Activated B cell treated with CpG ODN at 0.5 μM for 24 hours (primary cell): Measurements from ENCODE around the gene NEUROG1. TPM values are rescaled to one million over a fixed set of nuclear protein-coding genes. Genes with fewer than 3 reads are reported as not detected.

Experiments
- ATAC-seq: fragments of 200-7000 bp; cut with Tn5 transposase; one replicate; pipeline ENCODE4 v1.10.0; 2021; ENCODE audit warnings: low read depth, mild to moderate bottlenecking, moderate library complexity
- CTCF ChIA-PET: fragments of 350-600 bp; sonication (Branson Sonifier 250); formaldehyde crosslinking; loops from one replicate; lab custom pipeline; 2021; ENCODE audit warnings: antibody characterized with exemption; lab: Charles Lee
- POLR2A ChIA-PET: fragments of 350-600 bp; sonication (Branson Sonifier 250); formaldehyde crosslinking; loops from one replicate; lab custom pipeline; 2021; ENCODE audit warnings: antibody characterized with exemption; lab: Charles Lee
- DNase-seq: peaks from one replicate; pipeline ENCODE4 v3.0.0; 2022
- H3K27ac Mint-ChIP-seq: one replicate; pipeline ENCODE4 v1.8.0; 2020; ENCODE audit warnings: mixed read lengths
- H3K27me3 Mint-ChIP-seq: one replicate; pipeline ENCODE4 v1.8.0; 2021; ENCODE audit warnings: mixed read lengths
- H3K36me3 Mint-ChIP-seq: one replicate; pipeline ENCODE4 v1.8.0; 2021; ENCODE audit warnings: low read depth, mixed read lengths
- H3K4me1 Mint-ChIP-seq: one replicate; pipeline ENCODE4 v1.8.0; 2021; ENCODE audit warnings: mixed read lengths
- H3K4me3 Mint-ChIP-seq: one replicate; pipeline ENCODE4 v1.8.0; 2020; ENCODE audit warnings: mild to moderate bottlenecking, mixed read lengths
- H3K9me3 Mint-ChIP-seq: one replicate; pipeline ENCODE4 v1.8.0; 2020; ENCODE audit warnings: mixed read lengths
- intact Hi-C: fragments of 100-400 bp; cut with micrococcal nuclease; formaldehyde crosslinking; loops from one replicate; pipeline ENCODE4 v1.15.1; 2024
- total RNA-seq: library from RNA; stranded (reverse); gene quantifications from 2 replicates; pipeline ENCODE4 v1.2.3, GENCODE V29; 2022
- TF ChIP-seq, protein P1 (sequence below): fragments of 200-600 bp; IDR thresholded peaks from one replicate; pipeline ENCODE4 v1.8.0; 2022; ENCODE audit warnings: antibody characterized with exemption, mild to moderate bottlenecking

Gene NEUROG1
- total RNA-seq, 1 donor from 2014 or later = not detected

- Mint-ChIP-seq H3K36me3 (no peaks in the 10 kb centered on the region), H3K27ac (no peak within 1 kb of the TSS), H3K4me1 (no peaks in the 10 kb centered on the region), H3K27me3 (peaks cover 52% of the 10 kb centered on the region), H3K9me3 (no peaks in the 10 kb centered on the region), H3K4me3 (no peak within 1 kb of the TSS)
- ATAC-seq = no peak
- TF ChIP-seq, protein P1, sequence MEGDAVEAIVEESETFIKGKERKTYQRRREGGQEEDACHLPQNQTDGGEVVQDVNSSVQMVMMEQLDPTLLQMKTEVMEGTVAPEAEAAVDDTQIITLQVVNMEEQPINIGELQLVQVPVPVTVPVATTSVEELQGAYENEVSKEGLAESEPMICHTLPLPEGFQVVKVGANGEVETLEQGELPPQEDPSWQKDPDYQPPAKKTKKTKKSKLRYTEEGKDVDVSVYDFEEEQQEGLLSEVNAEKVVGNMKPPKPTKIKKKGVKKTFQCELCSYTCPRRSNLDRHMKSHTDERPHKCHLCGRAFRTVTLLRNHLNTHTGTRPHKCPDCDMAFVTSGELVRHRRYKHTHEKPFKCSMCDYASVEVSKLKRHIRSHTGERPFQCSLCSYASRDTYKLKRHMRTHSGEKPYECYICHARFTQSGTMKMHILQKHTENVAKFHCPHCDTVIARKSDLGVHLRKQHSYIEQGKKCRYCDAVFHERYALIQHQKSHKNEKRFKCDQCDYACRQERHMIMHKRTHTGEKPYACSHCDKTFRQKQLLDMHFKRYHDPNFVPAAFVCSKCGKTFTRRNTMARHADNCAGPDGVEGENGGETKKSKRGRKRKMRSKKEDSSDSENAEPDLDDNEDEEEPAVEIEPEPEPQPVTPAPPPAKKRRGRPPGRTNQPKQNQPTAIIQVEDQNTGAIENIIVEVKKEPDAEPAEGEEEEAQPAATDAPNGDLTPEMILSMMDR = no peak
- CTCF ChIA-PET = no interaction called here
- no peak for DNase-seq
- POLR2A ChIA-PET = no interaction called here
- intact Hi-C loops = no loop called here
Measured at GRCh38 chr5:135578685-135579341, 43.0 kb upstream of the NEUROG1 start, which contains the start of gene CXCL14. Gene CXCL14, minus strand, starts transcription at chr5:135578991. Its CDS starts 213 bp downstream, at chr5:135578778.

DNA sequence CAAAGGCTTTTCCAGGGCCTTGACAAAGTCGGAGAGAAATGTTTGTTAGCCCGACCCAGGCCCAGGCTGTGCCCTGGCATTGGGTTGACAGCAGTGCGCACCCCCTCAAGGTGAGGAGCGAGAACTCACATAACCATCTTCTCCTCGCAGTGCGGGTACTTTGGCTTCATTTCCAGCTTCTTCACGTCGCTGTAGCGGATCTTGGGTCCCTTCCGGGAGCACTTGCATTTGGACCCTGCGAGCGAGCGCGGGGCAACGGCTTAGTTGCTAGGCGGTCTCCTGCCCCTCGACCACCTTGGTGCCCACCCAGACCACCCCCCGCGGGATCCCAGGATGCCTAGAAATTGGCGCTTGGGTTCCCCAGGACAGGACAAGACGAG, 42.5 kb upstream of the NEUROG1 start:
- TF ChIP-seq, protein P1 = no peak
- no peak overlapping the region for H3K4me3 Mint-ChIP-seq
- H3K27ac Mint-ChIP-seq = no peak overlapping the region
- no peaks in the 10 kb centered on the region for H3K36me3 Mint-ChIP-seq
- no peaks in the 10 kb centered on the region for H3K9me3 Mint-ChIP-seq
- ATAC-seq (no peak), DNase-seq (no peak)
- intact Hi-C loops = no loop called here
- H3K27me3 Mint-ChIP-seq = peaks cover 52% of the 10 kb centered on the region
- POLR2A ChIA-PET = no interaction called here
- CTCF ChIA-PET = no interaction called here
- no peaks in the 10 kb centered on the region for H3K4me1 Mint-ChIP-seq

DNA sequence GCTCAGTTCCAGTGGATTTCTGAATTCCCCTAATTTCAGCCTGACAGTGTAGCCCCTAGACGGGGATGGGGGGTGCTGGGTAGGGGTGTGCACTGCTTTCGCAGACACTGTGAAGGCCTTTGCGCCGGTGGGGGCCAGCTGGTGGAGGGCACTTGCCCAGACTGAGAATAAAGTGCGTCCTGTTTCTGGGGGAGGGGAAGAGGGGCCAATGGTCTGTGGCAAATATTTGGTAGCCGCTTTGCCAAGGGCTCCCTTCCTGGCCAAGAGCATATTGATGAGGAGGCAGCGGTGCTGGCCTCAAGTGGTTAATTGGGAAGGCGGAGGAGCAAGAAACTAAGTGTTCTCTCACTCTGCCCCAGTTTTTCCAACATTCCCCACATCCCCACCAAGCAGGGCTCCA, 41.7 kb upstream of the NEUROG1 start:
- TF ChIP-seq, protein P1 = no peak
- Mint-ChIP-seq H3K27ac (no peak overlapping the region), H3K36me3 (no peaks in the 10 kb centered on the region), H3K4me1 (no peaks in the 10 kb centered on the region), H3K9me3 (no peaks in the 10 kb centered on the region), H3K4me3 (no peak overlapping the region), H3K27me3 (peaks cover 49% of the 10 kb centered on the region)
- ATAC-seq (no peak), DNase-seq (no peak)
- CTCF ChIA-PET = no interaction called here
- intact Hi-C loops = no loop called here
- POLR2A ChIA-PET = no interaction called here

DNA sequence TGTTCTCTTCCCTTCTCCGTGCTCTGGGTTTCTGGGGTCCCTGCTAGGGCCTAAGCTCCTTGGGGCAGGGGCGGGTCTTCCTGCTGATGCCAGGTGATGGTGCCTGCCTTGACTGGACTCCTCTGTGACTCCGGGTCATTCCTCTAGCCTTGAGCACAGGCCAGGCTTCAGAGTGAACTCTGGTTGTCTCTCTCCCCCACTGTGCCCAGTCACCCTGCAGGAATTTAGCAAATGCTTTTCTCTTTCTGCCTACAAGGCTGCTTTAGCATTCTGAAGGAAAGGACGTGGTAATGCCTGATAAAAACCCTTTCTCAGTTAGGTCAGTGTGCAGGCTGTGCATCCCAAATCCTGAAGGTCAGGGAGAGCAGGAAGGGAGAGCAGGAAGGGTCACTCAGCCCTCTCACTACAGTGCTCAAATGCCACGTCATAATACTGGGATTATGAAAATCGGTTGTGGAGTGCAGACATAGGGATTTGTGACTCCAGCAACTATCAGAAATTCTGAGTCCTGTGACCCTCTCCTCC, 40.4 kb upstream of the NEUROG1 start:
- intact Hi-C loops = no loop called here
- no peak for DNase-seq
- Mint-ChIP-seq H3K36me3 (no peaks in the 10 kb centered on the region), H3K9me3 (no peaks in the 10 kb centered on the region), H3K4me1 (no peaks in the 10 kb centered on the region), H3K4me3 (no peak overlapping the region), H3K27ac (no peak overlapping the region), H3K27me3 (peaks cover 50% of the 10 kb centered on the region)
- no peak for ATAC-seq
- POLR2A ChIA-PET = no interaction called here
- CTCF ChIA-PET = interaction anchor here (1.5 kb wide), 1 partner anchor 10 kb away, joined by 3 read pairs; no protein-coding TSS in a partner anchor
- TF ChIP-seq, protein P1 = no peak

- DNase-seq = no peak
- no peaks in the 10 kb centered on the region for H3K9me3 Mint-ChIP-seq
- no peaks in the 10 kb centered on the region for H3K36me3 Mint-ChIP-seq
- no peaks in the 10 kb centered on the region for H3K4me1 Mint-ChIP-seq
- H3K4me3 Mint-ChIP-seq = no peak overlapping the region
- intact Hi-C loops = no loop called here
- peaks cover 42% of the 10 kb centered on the region for H3K27me3 Mint-ChIP-seq
- no peak for ATAC-seq
- no peak overlapping the region for H3K27ac Mint-ChIP-seq
- TF ChIP-seq, protein P1 = no peak
- ChIA-PET POLR2A (no interaction called here), CTCF (no interaction called here)
Measured at GRCh38 chr5:135574493-135574892, 38.7 kb upstream of the NEUROG1 start.
